HEK293 (cell line): ENCODE data around the gene TFR2.
A peak's percentile ranks its signal among the peaks of the same experiment; 100 is the strongest.

ENCODE experiments used
- ATF2 ChIP-seq: fragments of 450-650 bp; formaldehyde crosslinking; IDR thresholded peaks from 2 replicates; pipeline ENCODE4 v1.5.1; 2016; ENCODE audit warnings: missing biosample characterization, missing genetic modification characterization, low read depth
- GLI2 ChIP-seq: fragments of 450-650 bp; formaldehyde crosslinking; IDR thresholded peaks from 2 replicates; pipeline ENCODE4; 2017; ENCODE audit warnings: missing biosample characterization, missing genetic modification characterization, low read depth, borderline replicate concordance
- INSM2 ChIP-seq: fragments of 450-650 bp; formaldehyde crosslinking; IDR thresholded peaks from 2 replicates; pipeline ENCODE4 v1.5.1; 2016; ENCODE audit warnings: missing biosample characterization, missing genetic modification characterization
- OVOL3 ChIP-seq: fragments of 450-650 bp; formaldehyde crosslinking; IDR thresholded peaks from 2 replicates; pipeline ENCODE4 v1.5.1; 2016; ENCODE audit warnings: missing biosample characterization, missing genetic modification characterization
- TSHZ1 ChIP-seq: fragments of 450-650 bp; formaldehyde crosslinking; IDR thresholded peaks from 2 replicates; pipeline ENCODE4 v1.5.1; 2016; ENCODE audit warnings: missing biosample characterization, missing genetic modification characterization, borderline replicate concordance
- ZBTB17 ChIP-seq: fragments of 450-650 bp; formaldehyde crosslinking; IDR thresholded peaks from 2 replicates; pipeline ENCODE4 v1.5.1; 2016; ENCODE audit warnings: missing biosample characterization, missing genetic modification characterization
- ZBTB20 ChIP-seq: fragments of 450-650 bp; formaldehyde crosslinking; IDR thresholded peaks from 2 replicates; pipeline ENCODE4 v1.5.1; 2016; ENCODE audit warnings: missing biosample characterization, missing genetic modification characterization
- ZFP69B ChIP-seq: fragments of 450-650 bp; formaldehyde crosslinking; IDR thresholded peaks from 2 replicates; pipeline ENCODE4 v1.5.1; 2016; ENCODE audit warnings: missing biosample characterization, missing genetic modification characterization
- ZNF132 ChIP-seq: fragments of 450-650 bp; formaldehyde crosslinking; IDR thresholded peaks from 2 replicates; pipeline ENCODE4 v1.5.1; 2017; ENCODE audit warnings: missing biosample characterization, missing genetic modification characterization, borderline replicate concordance
- ZNF138 ChIP-seq: fragments of 450-650 bp; formaldehyde crosslinking; IDR thresholded peaks from 2 replicates; pipeline ENCODE4 v1.5.1; 2016; ENCODE audit warnings: missing biosample characterization, missing genetic modification characterization, borderline replicate concordance
- ZNF211 ChIP-seq: fragments of 450-650 bp; formaldehyde crosslinking; IDR thresholded peaks from 2 replicates; pipeline ENCODE4 v1.5.1; 2016; ENCODE audit warnings: low read depth, missing biosample characterization, missing genetic modification characterization
- ZNF24 ChIP-seq: fragments of 450-650 bp; formaldehyde crosslinking; IDR thresholded peaks from 2 replicates; pipeline ENCODE4 v1.5.1; 2016; ENCODE audit warnings: missing biosample characterization, missing genetic modification characterization
- ZNF280D ChIP-seq: fragments of 450-650 bp; formaldehyde crosslinking; IDR thresholded peaks from 2 replicates; pipeline ENCODE4 v1.5.1; 2016; ENCODE audit warnings: missing biosample characterization, missing genetic modification characterization
- ZNF292 ChIP-seq: fragments of 450-650 bp; formaldehyde crosslinking; IDR thresholded peaks from 2 replicates; pipeline ENCODE4 v1.5.1; 2016; ENCODE audit warnings: low read depth, missing biosample characterization, missing genetic modification characterization, borderline replicate concordance
- ZNF37A ChIP-seq: fragments of 450-650 bp; IDR thresholded peaks from 2 replicates; pipeline ENCODE4 v1.5.1; 2018; ENCODE audit warnings: missing biosample characterization, missing genetic modification characterization
- ZNF423 ChIP-seq: fragments of 450-650 bp; formaldehyde crosslinking; IDR thresholded peaks from 2 replicates; pipeline ENCODE4 v1.5.1; 2016; ENCODE audit warnings: missing biosample characterization, missing genetic modification characterization
- ZNF433 ChIP-seq: fragments of 450-650 bp; formaldehyde crosslinking; IDR thresholded peaks from 2 replicates; pipeline ENCODE4 v1.5.1; 2016; ENCODE audit warnings: missing biosample characterization, missing genetic modification characterization, low read depth
- ZNF488 ChIP-seq: fragments of 450-650 bp; formaldehyde crosslinking; IDR thresholded peaks from 2 replicates; pipeline ENCODE4 v1.5.1; 2016; ENCODE audit warnings: missing biosample characterization, missing genetic modification characterization
- ZNF501 ChIP-seq: fragments of 450-650 bp; formaldehyde crosslinking; IDR thresholded peaks from 2 replicates; pipeline ENCODE4 v1.5.1; 2016; ENCODE audit warnings: missing biosample characterization, missing genetic modification characterization
- ZNF530 ChIP-seq: fragments of 450-650 bp; formaldehyde crosslinking; IDR thresholded peaks from 2 replicates; pipeline ENCODE4 v1.5.1; 2016; ENCODE audit warnings: low read depth, missing biosample characterization, missing genetic modification characterization
- ZNF621 ChIP-seq: fragments of 450-650 bp; formaldehyde crosslinking; IDR thresholded peaks from 2 replicates; pipeline ENCODE4 v1.5.1; 2017; ENCODE audit warnings: missing biosample characterization, missing genetic modification characterization
- ZNF623 ChIP-seq: fragments of 450-650 bp; formaldehyde crosslinking; IDR thresholded peaks from 2 replicates; pipeline ENCODE4 v1.5.1; 2016; ENCODE audit warnings: missing biosample characterization, missing genetic modification characterization
- ZNF626 ChIP-seq: fragments of 450-650 bp; sonication (Bioruptor Pico); formaldehyde crosslinking; IDR thresholded peaks from 2 replicates; pipeline ENCODE4 v1.5.1; 2018; ENCODE audit warnings: missing biosample characterization, missing genetic modification characterization, inconsistent platforms
- ZNF664 ChIP-seq: fragments of 450-650 bp; formaldehyde crosslinking; IDR thresholded peaks from 2 replicates; pipeline ENCODE4 v1.5.1; 2016; ENCODE audit warnings: missing biosample characterization, missing genetic modification characterization

The TFR2 gene

GRCh38 chr7:100585511-100586265, 55.7 kb downstream of the TFR2 start, which contains the start of gene LRCH4 (continued):
- peak; percentile 79; the same call in 1 of the 2 replicates for TF ChIP-seq TSHZ1 (tag by site-specific recombination)
- TF ChIP-seq ATF2, result no peak
- TF ChIP-seq ZBTB17 (tag by site-specific recombination), result peak; percentile 79
- peak; percentile 78 for TF ChIP-seq ZNF24 (tag by site-specific recombination)
- TF ChIP-seq ZNF138 (tag by site-specific recombination), result no peak
- peak; percentile 88 for TF ChIP-seq INSM2 (tag by site-specific recombination)
- peak; percentile 11; the same call in 1 of the 2 replicates for TF ChIP-seq ZNF623 (tag by site-specific recombination)
- peak; percentile 87 for TF ChIP-seq ZFP69B (tag by site-specific recombination)
- no peak for TF ChIP-seq ZNF292 (tag by site-specific recombination)
- no peak for TF ChIP-seq ZNF664 (tag by site-specific recombination)
- TF ChIP-seq ZNF621 (tag by site-specific recombination), result no peak
- TF ChIP-seq ZNF501 (tag by site-specific recombination), result peak; percentile 98
- TF ChIP-seq GLI2, result no peak; the same call in 1 of the 2 replicates
- no peak for TF ChIP-seq ZNF132 (tag by site-specific recombination)
- peak; percentile 89 for TF ChIP-seq OVOL3 (tag by site-specific recombination)
- no peak for TF ChIP-seq ZNF37A (tag by site-specific recombination)
- TF ChIP-seq ZNF211, result no peak
- TF ChIP-seq ZNF423 (tag by site-specific recombination), result peak; percentile 65; the same call in 1 of the 2 replicates
- no peak for TF ChIP-seq ZNF488 (tag by site-specific recombination)
- TF ChIP-seq ZBTB20, result peak; percentile 97
- TF ChIP-seq ZNF433 (tag by site-specific recombination), result no peak
- TF ChIP-seq ZNF530 (tag by site-specific recombination), result no peak
- 0 out of 2 replicates have a peak, but pooled peaks have one; percentile 9 for TF ChIP-seq ZNF280D
- no peak for TF ChIP-seq ZNF626 (tag by site-specific recombination)
